WI38 (cell line): ENCODE results near the gene BABAM2.

Experiments
- H3K4me3 ChIP-seq: 2 replicates; pipeline ENCODE4 v1.5.1; 2011; ENCODE audit warnings: low read depth, mild to moderate bottlenecking, control low read depth, low read length
- TF ChIP-seq, protein P1 (sequence below): IDR thresholded peaks from 2 replicates; pipeline ENCODE4 v1.5.1; 2012; ENCODE audit warnings: low read depth, mild to moderate bottlenecking, control low read depth, low read length

Gene BABAM2

DNA sequence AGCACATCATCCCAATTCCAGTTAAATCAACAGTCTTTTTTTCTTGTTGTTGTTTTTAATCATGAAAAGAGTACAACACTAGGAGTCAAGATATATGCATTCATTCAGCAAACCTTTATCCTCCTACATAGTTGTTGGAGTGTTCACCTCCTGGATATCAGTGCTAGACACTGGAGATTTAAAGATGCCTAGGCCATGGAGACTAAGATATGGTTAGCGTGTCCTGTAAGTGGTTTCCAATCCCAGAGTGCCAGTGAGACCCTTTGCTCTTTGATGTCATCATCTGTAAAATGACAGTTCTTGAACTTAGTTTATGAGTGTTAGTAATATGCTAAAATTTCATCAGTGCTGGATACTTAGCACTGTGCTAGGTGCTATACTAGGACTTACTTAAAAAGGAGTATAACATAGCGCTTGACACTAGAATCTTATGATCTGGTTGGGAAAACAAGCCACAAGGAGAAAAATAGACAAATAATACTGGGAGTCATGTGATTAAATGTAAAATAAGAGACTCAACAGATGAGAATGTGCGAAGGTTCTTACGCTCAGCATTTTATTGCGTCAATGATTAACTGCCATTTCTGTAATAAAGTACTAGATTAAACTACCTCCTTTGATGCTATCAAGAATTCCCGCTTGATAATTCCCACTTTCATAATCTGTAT is 31.5 kb downstream of the BABAM2 start:
- TF ChIP-seq, protein P1, sequence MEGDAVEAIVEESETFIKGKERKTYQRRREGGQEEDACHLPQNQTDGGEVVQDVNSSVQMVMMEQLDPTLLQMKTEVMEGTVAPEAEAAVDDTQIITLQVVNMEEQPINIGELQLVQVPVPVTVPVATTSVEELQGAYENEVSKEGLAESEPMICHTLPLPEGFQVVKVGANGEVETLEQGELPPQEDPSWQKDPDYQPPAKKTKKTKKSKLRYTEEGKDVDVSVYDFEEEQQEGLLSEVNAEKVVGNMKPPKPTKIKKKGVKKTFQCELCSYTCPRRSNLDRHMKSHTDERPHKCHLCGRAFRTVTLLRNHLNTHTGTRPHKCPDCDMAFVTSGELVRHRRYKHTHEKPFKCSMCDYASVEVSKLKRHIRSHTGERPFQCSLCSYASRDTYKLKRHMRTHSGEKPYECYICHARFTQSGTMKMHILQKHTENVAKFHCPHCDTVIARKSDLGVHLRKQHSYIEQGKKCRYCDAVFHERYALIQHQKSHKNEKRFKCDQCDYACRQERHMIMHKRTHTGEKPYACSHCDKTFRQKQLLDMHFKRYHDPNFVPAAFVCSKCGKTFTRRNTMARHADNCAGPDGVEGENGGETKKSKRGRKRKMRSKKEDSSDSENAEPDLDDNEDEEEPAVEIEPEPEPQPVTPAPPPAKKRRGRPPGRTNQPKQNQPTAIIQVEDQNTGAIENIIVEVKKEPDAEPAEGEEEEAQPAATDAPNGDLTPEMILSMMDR, result no peak
- no peak overlapping the region for H3K4me3 ChIP-seq

DNA sequence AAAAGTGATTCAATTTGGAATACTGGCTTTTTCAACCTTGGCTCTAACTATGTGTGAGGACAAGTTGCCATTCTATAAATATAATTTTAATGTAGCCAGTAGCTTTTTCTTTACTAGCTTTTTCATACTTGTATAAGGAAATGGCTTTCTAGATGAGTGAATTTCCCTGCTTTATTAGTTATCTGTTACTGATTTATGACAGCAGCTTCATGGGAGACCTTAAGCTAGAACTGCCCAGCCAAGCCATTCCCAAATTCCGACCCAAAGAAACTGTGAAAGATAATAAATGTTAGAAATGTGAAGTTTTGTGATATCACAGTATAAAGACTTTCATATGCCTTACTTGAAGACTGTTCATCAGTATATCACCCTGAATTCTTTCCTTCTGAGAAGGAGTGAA is 32.3 kb downstream of the BABAM2 start:
- no peak overlapping the region for H3K4me3 ChIP-seq
- TF ChIP-seq, protein P1, result no peak

DNA sequence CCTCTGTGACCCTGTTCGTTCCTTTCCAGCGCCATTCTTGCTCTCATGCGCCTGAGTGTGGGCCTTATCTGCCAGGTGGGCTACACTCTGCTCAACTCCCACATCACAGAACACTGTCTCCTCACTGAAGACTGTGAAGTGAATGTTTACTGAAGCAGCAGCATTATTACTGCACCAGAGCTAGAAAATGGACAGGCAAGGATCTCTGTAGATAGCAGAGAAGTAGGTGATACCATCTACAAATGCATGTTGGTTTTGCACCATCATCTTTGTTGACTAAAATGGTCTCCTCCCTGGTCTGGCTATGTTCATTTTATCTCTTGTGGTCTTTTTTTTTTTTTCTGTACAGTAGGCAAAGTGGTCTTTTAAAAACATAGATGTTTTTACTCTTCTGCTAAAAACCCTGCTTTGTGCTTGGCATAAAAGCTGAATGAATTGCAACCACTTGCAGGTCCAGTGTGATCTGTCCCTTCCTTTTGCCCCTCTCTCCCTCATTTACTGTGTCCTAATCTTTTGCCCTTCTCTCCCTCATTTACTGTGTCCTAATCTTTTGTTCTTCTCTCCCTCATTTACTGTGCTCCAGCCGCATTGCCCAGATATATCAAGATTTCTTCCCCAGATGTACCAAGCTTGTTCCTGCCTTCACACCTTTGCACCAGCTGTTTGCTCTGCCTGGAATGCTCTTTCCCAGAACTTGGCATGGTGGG is 35.4 kb downstream of the BABAM2 start:
- TF ChIP-seq, protein P1, result no peak
- no peak overlapping the region for H3K4me3 ChIP-seq

DNA sequence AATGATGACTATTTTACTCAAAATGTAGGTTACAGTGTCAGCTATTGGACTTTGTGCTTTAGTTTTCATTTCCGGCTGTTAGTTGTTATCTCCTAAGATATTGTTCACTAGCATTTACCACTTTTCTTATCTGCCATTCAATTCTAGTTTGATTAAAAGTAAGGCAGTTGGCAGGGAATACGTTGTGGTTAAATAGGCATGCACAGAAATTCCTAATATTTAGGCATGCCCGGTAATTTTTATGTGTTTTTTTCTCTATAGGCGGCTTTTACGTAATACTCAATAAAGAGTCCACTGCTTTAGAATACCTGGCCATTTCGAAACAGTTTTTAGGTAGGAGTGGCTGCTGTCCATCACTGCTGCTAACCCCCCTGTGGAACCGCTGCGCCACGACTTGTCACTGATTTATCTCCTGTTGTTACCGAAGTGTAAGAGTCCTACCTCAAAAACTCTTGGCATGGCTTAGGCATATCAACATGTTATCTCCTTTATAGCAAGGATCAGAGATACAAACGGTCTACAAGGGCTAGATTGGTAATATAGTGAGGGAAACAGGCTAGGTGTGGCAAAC is 39.5 kb downstream of the BABAM2 start:
- H3K4me3 ChIP-seq, result no peak overlapping the region
- TF ChIP-seq, protein P1, result no peak

DNA sequence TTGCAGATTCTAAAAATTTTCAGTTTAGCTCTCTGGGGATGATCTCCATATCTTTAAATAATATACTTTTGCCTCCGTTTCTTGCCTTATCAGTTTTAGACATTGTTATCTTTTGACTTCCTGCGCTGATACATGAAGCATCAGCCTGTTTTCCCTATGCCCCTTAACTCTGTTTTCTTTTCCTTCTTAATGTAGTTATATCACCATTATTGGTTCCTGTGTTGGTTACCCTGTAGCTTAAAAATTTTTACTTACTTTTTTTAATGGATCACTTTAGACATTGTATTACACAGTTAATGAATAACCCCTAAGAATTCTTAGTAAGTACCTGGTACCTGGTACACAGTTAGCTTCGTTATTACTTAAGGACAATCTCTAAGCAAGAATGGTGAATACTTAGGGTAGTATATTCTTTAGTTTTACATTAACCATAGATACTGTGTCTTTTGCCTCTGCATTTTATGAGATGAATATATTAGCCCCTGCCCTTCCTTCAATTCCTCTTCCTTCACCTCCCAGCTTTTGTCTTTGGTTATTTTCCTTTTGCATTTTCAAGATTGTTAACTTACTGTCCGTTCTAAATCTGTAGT is 40.9 kb downstream of the BABAM2 start:
- H3K4me3 ChIP-seq, result no peak overlapping the region
- TF ChIP-seq, protein P1, result no peak

DNA sequence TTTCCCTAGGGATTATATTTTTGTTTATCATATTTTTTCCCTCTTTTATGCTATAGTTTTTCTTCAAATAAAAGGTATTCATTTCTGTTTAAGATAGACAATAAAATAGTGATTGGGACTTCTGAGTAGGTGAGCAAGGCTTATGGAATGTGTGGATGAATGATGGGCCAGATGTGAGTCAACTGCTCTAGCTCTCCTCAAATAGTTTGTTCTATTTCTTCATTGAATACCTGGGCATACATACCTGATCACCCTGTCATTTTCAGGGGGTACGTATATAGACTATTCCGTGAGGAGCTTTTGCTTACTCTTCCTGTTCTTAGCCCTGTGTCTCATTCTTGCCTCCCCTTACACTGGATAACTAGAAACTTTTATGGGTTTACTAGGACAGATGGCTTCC is 41.9 kb downstream of the BABAM2 start:
- no peak overlapping the region for H3K4me3 ChIP-seq
- TF ChIP-seq, protein P1, result no peak

DNA sequence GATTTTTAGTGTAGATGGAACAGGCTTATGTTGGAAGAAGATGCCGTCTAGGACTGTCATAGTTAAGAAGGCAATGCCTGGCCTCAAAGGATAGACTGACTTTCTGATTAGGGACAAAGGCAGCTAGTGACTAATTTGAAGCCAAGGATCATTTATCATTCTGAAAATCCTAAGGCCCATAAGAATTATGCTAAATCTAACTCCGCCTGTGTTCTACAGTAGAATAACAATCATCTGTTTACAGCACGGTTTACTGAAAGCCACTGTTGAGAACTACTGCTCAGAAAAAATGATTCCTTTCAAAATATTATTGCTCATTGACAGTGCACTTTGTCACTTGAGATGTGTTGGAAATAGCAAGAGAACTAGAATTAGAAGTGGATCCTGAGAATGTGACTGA is 44.5 kb downstream of the BABAM2 start:
- TF ChIP-seq, protein P1, result no peak

More for the DNA sequence above, 44.5 kb downstream of the BABAM2 start:
- no peak overlapping the region for H3K4me3 ChIP-seq
